HCT116 (cell line): ENCODE measurements around the gene GARIN5A. TPM values are rescaled to one million over a fixed set of nuclear protein-coding genes. Genes with fewer than 3 reads are reported as not detected.

Source experiments
- ATAC-seq: fragments of 200-7000 bp; cut with Tn5 transposase; 2 replicates; pipeline ENCODE4 v1.9.1; 2020; ENCODE audit warnings: mild to moderate bottlenecking, moderate library complexity
- BruUV-seq: library from RNA; stranded (reverse); fragments of 400-500 nt; replicated peaks from 2 replicates; lab custom pipeline; 2021; lab: Mats Ljungman, UMichigan
- CTCF ChIA-PET: fragments of 300-600 bp; sonication (Branson Sonifier 250); formaldehyde crosslinking; loops from one replicate; lab custom pipeline; 2021; ENCODE audit warnings: antibody characterized with exemption; lab: Charles Lee
- POLR2A ChIA-PET: fragments of 300-600, 350-600 bp; sonication (Branson Sonifier 250); formaldehyde crosslinking; loops from one replicate; lab custom pipeline; 2021; ENCODE audit warnings: antibody characterized with exemption; lab: Charles Lee
- RAD21 ChIA-PET, 2 experiments: fragments of 300-600 bp; sonication (Branson Sonifier 250); formaldehyde crosslinking; loops; one replicate each; lab custom pipeline; 2023; ENCODE audit warnings: low total read pairs in 2 of 2; ENCODE audit not compliant: uncharacterized antibody in 2 of 2, unreplicated experiment in 2 of 2, low non-redundant PET in 1 of 2; lab: Charles Lee
- DNase-seq: peaks from one replicate; pipeline ENCODE4 v3.0.0-alpha.2; 2010; ENCODE audit warnings: low read depth, low spot score
- H2AFZ ChIP-seq: fragments of 200-600 bp; shearing (Covaris generic), sonication (generic); 2 replicates; pipeline ENCODE4 v1.6.1; 2017; ENCODE audit warnings: low read depth, mixed run types, mixed read lengths, antibody characterized with exemption, low read length; ENCODE audit not compliant: poor library complexity, severe bottlenecking
- H3K27ac ChIP-seq: 2 replicates; pipeline ENCODE4 v1.5.1; 2012; ENCODE audit warnings: low read depth, low read length
- H3K27me3 ChIP-seq: fragments of 200-600 bp; sonication (generic); 2 replicates; pipeline ENCODE4 v1.6.1; 2016; ENCODE audit warnings: mixed run types, low read length, mixed read lengths; ENCODE audit not compliant: insufficient read depth
- H3K36me3 ChIP-seq, 2 experiments: fragments of 200-500 bp in 1 of 2; fragments of 200-600 bp in 1 of 2; sonication (Bioruptor generic) in 1 of 2; sonication (generic) in 1 of 2; 2 replicates each; pipeline versions ENCODE4 v1.5.1 to v1.6.1; 2014 to 2016; ENCODE audit warnings: low read length in 2 of 2, inconsistent platforms in 1 of 2, mixed read lengths in 1 of 2, mixed run types in 1 of 2; ENCODE audit not compliant: insufficient read depth in 2 of 2, control insufficient read depth in 1 of 2
- H3K4me1 ChIP-seq, 2 experiments: fragments of 200-600 bp in 1 of 2; sonication (generic) in 1 of 2; 2 replicates each; pipeline versions ENCODE4 v1.5.1 to v1.6.1; 2012 to 2017; ENCODE audit warnings: low read length in 2 of 2, inconsistent platforms in 1 of 2, mild to moderate bottlenecking in 1 of 2, mixed read lengths in 1 of 2, mixed run types in 1 of 2, moderate library complexity in 1 of 2; ENCODE audit not compliant: insufficient read depth in 2 of 2, control insufficient read depth in 1 of 2
- H3K4me2 ChIP-seq: fragments of 200-600 bp; sonication (generic); 2 replicates; pipeline ENCODE4 v1.6.1; 2017; ENCODE audit warnings: mixed run types, low read length, mixed read lengths
- H3K4me3 ChIP-seq, 2 experiments: fragments of 200-600 bp in 1 of 2; sonication (generic) in 1 of 2; replicated peaks in 1 of 2; 2 replicates each; pipeline ENCODE4 v1.5.1; 2011 to 2016; ENCODE audit warnings: low read length in 2 of 2, control low read depth in 1 of 2, low read depth in 1 of 2, mild to moderate bottlenecking in 1 of 2, mixed read lengths in 1 of 2, mixed run types in 1 of 2
- H3K79me2 ChIP-seq: fragments of 200-600 bp; sonication (generic); 2 replicates; pipeline ENCODE4 v1.6.1; 2017; ENCODE audit warnings: mild to moderate bottlenecking, mixed run types, low read length, moderate library complexity, mixed read lengths; ENCODE audit not compliant: insufficient read depth
- H3K9ac ChIP-seq: fragments of 200-600 bp; sonication (generic); 2 replicates; pipeline ENCODE4 v1.6.1; 2016; ENCODE audit warnings: low read length, mixed read lengths
- H3K9me2 ChIP-seq: fragments of 200-600 bp; sonication (generic), shearing (Covaris generic); 2 replicates; pipeline ENCODE4 v1.6.1; 2017; ENCODE audit warnings: mixed run types, mild to moderate bottlenecking, moderate library complexity; ENCODE audit not compliant: insufficient read depth
- H3K9me3 ChIP-seq, 2 experiments: fragments of 200-500 bp in 1 of 2; fragments of 200-600 bp in 1 of 2; sonication (Bioruptor generic) in 1 of 2; sonication (generic) in 1 of 2; 2 replicates each; pipeline ENCODE4 v1.6.1; 2014 to 2017; ENCODE audit warnings: low read length in 2 of 2, mixed read lengths in 2 of 2, inconsistent platforms in 1 of 2, low read depth in 1 of 2, mild to moderate bottlenecking in 1 of 2, mixed run types in 1 of 2, moderate library complexity in 1 of 2; ENCODE audit not compliant: control insufficient read depth in 1 of 2, insufficient read depth in 1 of 2
- H4K20me1 ChIP-seq: fragments of 200-600 bp; sonication (generic), shearing (Covaris generic); 2 replicates; pipeline ENCODE4 v1.6.1; 2017; ENCODE audit warnings: mixed run types, mild to moderate bottlenecking, moderate library complexity; ENCODE audit not compliant: insufficient read depth
- EZH2phosphoT487 ChIP-seq: fragments of 200-600 bp; IDR thresholded peaks from 2 replicates; pipeline ENCODE4 v1.6.1; 2018; ENCODE audit warnings: antibody characterized with exemption, borderline replicate concordance
- FOSL1 ChIP-seq: IDR thresholded peaks from 2 replicates; pipeline ENCODE4 v1.6.1; 2012; ENCODE audit warnings: low read depth
- RAD21 ChIP-seq: IDR thresholded peaks from 2 replicates; pipeline ENCODE4 v1.6.1; 2012; ENCODE audit warnings: low read depth, mild to moderate bottlenecking
- REST ChIP-seq: IDR thresholded peaks from 2 replicates; pipeline ENCODE4 v1.6.1; 2012; ENCODE audit warnings: low read depth
- SIN3A ChIP-seq: IDR thresholded peaks from 2 replicates; pipeline ENCODE4 v1.6.1; 2012; ENCODE audit warnings: low read depth
- SRF ChIP-seq: IDR thresholded peaks from 2 replicates; pipeline ENCODE4 v1.6.1; 2012; ENCODE audit warnings: low read depth
- YY1 ChIP-seq: IDR thresholded peaks from 2 replicates; pipeline ENCODE4 v1.6.1; 2011; ENCODE audit warnings: low read length, low read depth, moderate library complexity, mild to moderate bottlenecking; ENCODE audit not compliant: insufficient replicate concordance; ENCODE audit errors: extremely low read depth
- intact Hi-C: fragments of 100-400 bp; cut with micrococcal nuclease; formaldehyde crosslinking; loops from 2 replicates; pipeline ENCODE4 v1.10.0; 2022
- total RNA-seq: library from RNA; stranded (reverse); gene quantifications from one replicate; pipeline ENCODE4 v1.2.1, GENCODE V29; 2021; ENCODE audit not compliant: unreplicated experiment
- TF ChIP-seq, protein P1 (sequence below): IDR thresholded peaks from 2 replicates; pipeline ENCODE4 v1.6.1; 2012

The GARIN5A gene
- total RNA-seq, 1 experiment from 2014 or later: 12.2 TPM

DNA sequence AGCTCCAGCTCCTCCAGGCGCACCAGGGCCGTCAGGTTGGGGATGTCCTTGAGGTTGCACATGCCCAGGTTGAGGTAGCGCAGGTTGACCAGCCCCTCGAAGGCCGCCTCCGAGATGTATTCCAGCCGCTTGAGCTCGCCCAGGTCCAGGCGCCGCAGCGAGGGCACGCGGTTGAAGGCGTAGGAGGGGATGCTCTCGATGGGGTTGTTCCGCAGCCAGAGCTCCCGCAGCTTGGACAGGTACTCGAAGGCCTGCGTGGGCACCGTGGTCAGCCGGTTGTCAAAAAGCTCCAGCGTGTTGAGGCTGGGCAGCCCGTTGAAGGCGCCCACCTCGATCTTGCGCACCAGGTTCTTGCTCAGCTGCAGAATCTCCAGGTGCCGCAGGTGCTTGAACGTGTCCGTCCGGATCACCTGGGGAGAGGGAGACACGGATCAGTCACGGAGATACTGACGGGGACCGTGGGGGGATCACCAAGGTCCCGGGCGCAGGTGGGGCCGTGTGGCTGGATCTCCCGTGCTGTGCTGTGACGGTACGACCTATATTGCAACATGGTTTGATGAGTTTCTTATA is 42.4 kb upstream of the GARIN5A start:
- no TSS peak for BruUV-seq
- Histone ChIP-seq H2AFZ (no peak overlapping the region), H3K9ac (no peak overlapping the region), H3K4me1 (no peaks in the 10 kb centered on the region), H3K4me3 (no peak overlapping the region), H3K36me3 (no peaks in the 10 kb centered on the region), H3K9me3 (no peaks in the 10 kb centered on the region), H3K79me2 (no peaks in the 10 kb centered on the region), H3K9me2 (no peaks in the 10 kb centered on the region), H3K27me3 (no peaks in the 10 kb centered on the region), H4K20me1 (no peaks in the 10 kb centered on the region), H3K27ac (no peak overlapping the region; the same call in 1 of the 2 replicates), H3K4me2 (no peak overlapping the region)
- ChIA-PET CTCF (no interaction called here), RAD21 (no interaction called here), POLR2A (no interaction called here)
- DNase-seq (no peak), ATAC-seq (no peak)
- intact Hi-C loops: no loop called here
- TF ChIP-seq, protein P1, sequence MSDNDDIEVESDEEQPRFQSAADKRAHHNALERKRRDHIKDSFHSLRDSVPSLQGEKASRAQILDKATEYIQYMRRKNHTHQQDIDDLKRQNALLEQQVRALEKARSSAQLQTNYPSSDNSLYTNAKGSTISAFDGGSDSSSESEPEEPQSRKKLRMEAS: no peak
- TF ChIP-seq FOSL1 (no peak), REST (no peak), RAD21 (no peak), SIN3A (no peak), EZH2phosphoT487 (no peak), SRF (no peak), YY1 (no peak)
